ENCODE data around the gene WNT9A. TPM values are rescaled to one million over a fixed set of nuclear protein-coding genes. Genes with fewer than 3 reads are reported as not detected.

Gene WNT9A
- total RNA-seq, 1 experiment from 2014 or later = 0.10 TPM

GRCh38 chr1:227955808-227956207, 8.1 kb upstream of the WNT9A start:
- no peak for DNase-seq (ENCODE audit: extremely low read depth, low read depth)

GRCh38 chr1:227954163-227954850, 6.6 kb upstream of the WNT9A start:
- DNase-seq (ENCODE audit: extremely low read depth, low read depth) = no peak

DNA sequence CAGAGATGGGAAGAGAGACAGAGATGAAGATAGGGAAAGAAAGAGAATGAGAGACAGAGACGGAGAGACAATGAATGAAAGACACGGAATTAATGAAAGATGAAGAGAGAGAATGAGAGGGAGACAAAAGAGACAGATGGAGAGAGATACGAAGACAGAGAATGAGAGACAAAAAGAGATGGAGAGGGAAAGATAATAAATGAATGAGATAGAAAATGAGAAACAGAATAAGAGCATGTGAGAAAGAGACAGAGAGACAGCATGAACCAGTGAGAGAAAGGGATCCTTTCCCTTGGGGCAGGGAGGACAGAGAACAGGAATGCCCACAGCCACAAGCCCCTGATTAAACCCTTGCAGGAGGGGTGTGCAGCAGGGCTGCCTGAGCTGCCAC, 5.3 kb upstream of the WNT9A start:
- no peak for DNase-seq (ENCODE audit: extremely low read depth, low read depth)

- DNase-seq (ENCODE audit: extremely low read depth, low read depth) = no peak
Observed at GRCh38 chr1:227952374-227953021, 4.8 kb upstream of the WNT9A start.

DNA sequence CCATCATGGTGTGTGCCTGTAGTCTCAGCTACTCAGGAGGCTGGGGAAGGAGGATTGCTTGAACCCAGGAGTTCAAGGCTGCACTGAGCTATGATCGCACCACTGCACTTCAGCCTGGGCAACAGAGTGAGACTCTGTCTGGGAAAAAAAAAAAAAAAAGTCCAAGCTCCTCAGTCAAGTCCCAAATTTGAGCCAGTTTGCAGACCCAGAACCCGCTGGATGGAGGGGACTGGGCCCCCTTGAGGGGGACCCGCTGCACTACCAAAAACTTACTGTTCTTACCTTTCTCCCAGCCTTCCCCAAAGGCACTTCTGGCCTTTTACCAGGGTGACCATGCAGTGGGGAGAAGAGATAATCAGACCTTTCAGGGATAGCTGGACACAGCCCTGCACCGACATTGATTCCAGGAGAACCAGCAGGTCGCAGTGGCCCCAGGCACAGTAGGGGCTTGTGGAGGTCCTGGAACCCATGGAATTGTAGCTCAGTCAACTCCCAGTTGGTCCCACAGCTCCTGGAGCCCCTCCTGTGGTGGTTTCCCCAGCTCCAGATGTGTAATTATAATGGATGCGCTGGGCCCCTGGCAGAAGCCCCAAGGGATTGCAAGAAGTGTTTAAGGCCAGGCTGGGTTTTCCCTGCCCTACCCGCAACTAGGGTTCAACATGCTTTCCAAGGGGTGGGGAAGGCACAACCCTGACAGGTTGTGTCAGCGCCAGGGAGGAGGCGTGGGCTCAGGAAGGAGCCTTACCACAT, 4.1 kb upstream of the WNT9A start:
- no peak for DNase-seq (ENCODE audit: extremely low read depth, low read depth)

DNA sequence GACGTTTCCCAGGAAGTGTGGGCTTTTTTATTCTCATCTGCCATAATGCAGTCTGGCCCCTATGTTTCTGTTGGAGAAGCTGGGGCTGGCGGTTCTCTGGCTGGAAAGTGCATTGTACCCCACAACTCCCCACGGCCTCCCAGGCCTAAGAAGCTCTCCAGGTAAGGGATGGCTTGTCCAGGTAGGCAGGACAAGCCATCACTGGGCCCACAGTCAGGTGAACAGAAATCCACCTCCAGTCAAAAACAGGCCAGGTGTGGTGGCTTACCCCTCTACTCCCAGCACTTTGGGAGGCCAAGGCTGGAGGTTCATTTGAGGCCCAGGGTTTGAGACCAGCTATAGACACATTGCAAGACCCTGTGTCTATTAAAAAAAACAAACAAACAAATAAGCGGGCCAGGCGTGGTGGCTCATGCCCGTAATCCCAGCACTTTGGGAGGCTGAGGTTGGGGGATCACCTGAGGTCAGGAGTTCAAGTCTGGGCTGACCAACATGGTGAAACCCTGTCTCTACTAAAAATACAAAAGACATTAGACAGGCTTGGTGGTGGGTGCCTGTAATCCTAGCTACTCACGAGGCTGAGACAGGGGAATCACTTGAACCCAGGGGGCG, 3.1 kb upstream of the WNT9A start:
- DNase-seq (ENCODE audit: extremely low read depth, low read depth) = no peak

DNA sequence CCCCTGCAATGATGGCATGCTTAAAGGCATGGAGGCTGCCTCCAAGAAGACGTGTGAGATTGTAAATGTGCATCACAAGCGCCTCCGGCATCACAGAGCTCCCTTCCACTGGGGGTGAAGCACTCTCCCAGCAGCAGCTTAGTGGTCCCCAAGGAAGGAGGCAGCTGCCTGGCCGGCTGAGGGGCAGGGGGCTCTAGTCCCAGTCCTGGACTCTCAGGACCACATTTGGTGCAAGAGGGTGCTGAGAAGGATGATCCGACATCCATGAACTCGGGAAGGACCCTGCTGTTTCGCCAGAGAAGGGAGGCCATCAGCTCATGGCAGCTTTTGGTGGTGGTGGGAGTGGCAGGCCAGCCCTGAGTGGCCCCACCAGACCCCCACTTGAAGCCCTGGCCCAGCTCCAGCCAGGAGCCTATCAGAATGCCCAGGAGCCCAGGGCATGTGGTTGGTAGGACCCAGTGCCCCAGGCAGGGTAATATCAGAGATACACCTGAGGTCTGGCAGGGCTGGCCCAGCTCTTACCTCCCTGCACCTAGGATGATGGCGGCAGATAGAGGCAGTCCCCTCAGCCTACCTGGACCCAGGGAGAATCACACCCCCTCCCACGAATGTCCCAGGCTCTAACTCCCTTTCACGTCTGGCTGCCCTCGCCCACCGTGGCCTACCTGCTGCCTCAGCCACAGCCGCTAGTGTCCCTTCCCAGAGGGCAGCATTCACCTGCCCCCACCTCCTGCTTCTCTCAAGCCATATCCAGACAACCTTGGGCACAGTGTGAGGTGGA, 2.4 kb upstream of the WNT9A start:
- no peak for DNase-seq (ENCODE audit: extremely low read depth, low read depth)

- DNase-seq (ENCODE audit: extremely low read depth, low read depth) = no peak
Observed at GRCh38 chr1:227949341-227949921, 1.7 kb upstream of the WNT9A start.

- DNase-seq (ENCODE audit: extremely low read depth, low read depth) = no peak
Observed at GRCh38 chr1:227948493-227949260, 945 bp upstream of the WNT9A start.

- no peak for DNase-seq (ENCODE audit: extremely low read depth, low read depth)
Observed at GRCh38 chr1:227947386-227947675, 401 bp downstream of the WNT9A start.

GRCh38 chr1:227946624-227947385, 927 bp downstream of the WNT9A start:
- peak; percentile 70 for DNase-seq (ENCODE audit: extremely low read depth, low read depth)

GRCh38 chr1:227945891-227946623, 1.7 kb downstream of the WNT9A start:
- DNase-seq (ENCODE audit: extremely low read depth, low read depth) = no peak

GRCh38 chr1:227944931-227945890, 2.5 kb downstream of the WNT9A start:
- no peak for DNase-seq (ENCODE audit: extremely low read depth, low read depth)

GRCh38 chr1:227944090-227944930, 3.4 kb downstream of the WNT9A start:
- DNase-seq (ENCODE audit: extremely low read depth, low read depth) = no peak

GRCh38 chr1:227943381-227944089, 4.2 kb downstream of the WNT9A start:
- DNase-seq (ENCODE audit: extremely low read depth, low read depth) = no peak
